Measurements from ENCODE around the gene LAMTOR2. TPM values are rescaled to one million over a fixed set of nuclear protein-coding genes. Genes with fewer than 3 reads are reported as not detected.

The LAMTOR2 gene
- total and polyA plus RNA-seq, 2 experiments from 2014 or later: 67.3 to 108 TPM

- H3K27ac Mint-ChIP-seq: peak overlapping the region; percentile 48; the same call in 1 of the 2 replicates
- peaks cover 49% of the 10 kb centered on the region for H3K4me1 Mint-ChIP-seq
- ATAC-seq (peak; percentile 65), DNase-seq (ENCODE audit: low spot score) (peak; percentile 92)
- Histone ChIP-seq H2AFZ (no peak overlapping the region), H3K27me3 (ENCODE audit: insufficient read depth) (no peaks in the 10 kb centered on the region), H3F3A (replicated peaks; ENCODE audit: low read depth) (peaks cover 34% of the 10 kb centered on the region), H3K9me2 (ENCODE audit: insufficient read depth) (no peaks in the 10 kb centered on the region), H3K4me2 (peak overlapping the region; percentile 88), H4K20me1 (replicated peaks; ENCODE audit: insufficient read depth) (peaks cover 5% of the 10 kb centered on the region; the same call in 1 of the 2 replicates), H3K4me3 (peak overlapping the region; percentile 72), H3K4me1 (ENCODE audit: insufficient read depth) (peaks cover 36% of the 10 kb centered on the region), H3K27ac (ENCODE audit: low read depth) (peak overlapping the region; percentile 93), H3K36me3 (ENCODE audit: insufficient read depth) (no peaks in the 10 kb centered on the region), H3K79me2 (replicated peaks; ENCODE audit: insufficient read depth) (no peaks in the 10 kb centered on the region)
- no peaks in the 10 kb centered on the region; the same call in 2 of the 3 replicates for H3K9me3 Mint-ChIP-seq
- H3K4me3 Mint-ChIP-seq: peak overlapping the region; percentile 65
- H3K27me3 Mint-ChIP-seq (ENCODE audit: insufficient read depth, low read depth, poor library complexity): peaks cover 36% of the 10 kb centered on the region
- TF ChIP-seq CREB1 (CRISPR knock-in tag; IDR thresholded peaks at IDR 0.05; ENCODE audit: low read depth) (peak; percentile 45), EZH2phosphoT487 (IDR thresholded peaks at IDR 0.05; ENCODE audit: unreplicated experiment) (no peak)
- H3K36me3 Mint-ChIP-seq (ENCODE audit: low read depth): no peaks in the 10 kb centered on the region
These were observed 52.3 kb downstream of the LAMTOR2 start for GRCh38 chr1:156106624-156107488.

- Mint-ChIP-seq H3K27me3 (ENCODE audit: insufficient read depth, low read depth, poor library complexity) (peaks cover 40% of the 10 kb centered on the region), H3K36me3 (ENCODE audit: low read depth) (no peaks in the 10 kb centered on the region), H3K27ac (no peak overlapping the region), H3K4me3 (no peak overlapping the region), H3K4me1 (peaks cover 47% of the 10 kb centered on the region), H3K9me3 (no peaks in the 10 kb centered on the region; the same call in 2 of the 3 replicates)
- Histone ChIP-seq H3K4me1 (ENCODE audit: insufficient read depth) (peaks cover 36% of the 10 kb centered on the region), H3K36me3 (ENCODE audit: insufficient read depth) (no peaks in the 10 kb centered on the region), H3K9me2 (ENCODE audit: insufficient read depth) (no peaks in the 10 kb centered on the region), H3K27ac (ENCODE audit: low read depth) (no peak overlapping the region), H3K27me3 (ENCODE audit: insufficient read depth) (no peaks in the 10 kb centered on the region), H2AFZ (no peak overlapping the region), H3K4me2 (no peak overlapping the region), H3F3A (replicated peaks; ENCODE audit: low read depth) (peaks cover 34% of the 10 kb centered on the region), H3K79me2 (replicated peaks; ENCODE audit: insufficient read depth) (no peaks in the 10 kb centered on the region), H3K4me3 (no peak overlapping the region), H4K20me1 (replicated peaks; ENCODE audit: insufficient read depth) (peaks cover 5% of the 10 kb centered on the region; the same call in 1 of the 2 replicates)
- TF ChIP-seq ZNF331 (CRISPR knock-in tag; IDR thresholded peaks at IDR 0.05; ENCODE audit: low read depth) (no peak), STAT1 (IDR thresholded peaks at IDR 0.05; ENCODE audit: unreplicated experiment) (no peak)
- DNase-seq (ENCODE audit: low spot score): no peak
- ATAC-seq: no peak
These were observed 53.5 kb downstream of the LAMTOR2 start for GRCh38 chr1:156108057-156108456.

Other genes starting within 250 kb of the LAMTOR2 start
- 37.6 and 45.2 TPM in 2 replicates for gene GON4L, start 197.6 kb upstream of the LAMTOR2 start, total RNA-seq (2014; rRNA removed; shearing (Covaris generic))
- 85.7 and 93.1 TPM in 2 replicates for gene GON4L, start 197.6 kb upstream of the LAMTOR2 start, polyA plus RNA-seq (2016; fragmentation: Nextera tagmentation; extraction: Ambion mirVana)
- 15.9 and 17.4 TPM in 2 replicates for gene SYT11, start 195.2 kb upstream of the LAMTOR2 start, total RNA-seq (2014; rRNA removed; shearing (Covaris generic))
- gene SYT11, start 195.2 kb upstream of the LAMTOR2 start, polyA plus RNA-seq (2016; fragmentation: Nextera tagmentation; extraction: Ambion mirVana): 3.9 and 4.7 TPM in 2 replicates
- gene RIT1, start 143.4 kb upstream of the LAMTOR2 start, total RNA-seq (2014; rRNA removed; shearing (Covaris generic)): 15.8 and 24.4 TPM in 2 replicates
- gene RIT1, start 143.4 kb upstream of the LAMTOR2 start, polyA plus RNA-seq (2016; fragmentation: Nextera tagmentation; extraction: Ambion mirVana): 19.3 and 21.5 TPM in 2 replicates
- 56.0 and 57.7 TPM in 2 replicates for gene KHDC4, start 120.4 kb upstream of the LAMTOR2 start, total RNA-seq (2014; rRNA removed; shearing (Covaris generic))
- 41.2 and 47.1 TPM in 2 replicates for gene KHDC4, start 120.4 kb upstream of the LAMTOR2 start, polyA plus RNA-seq (2016; fragmentation: Nextera tagmentation; extraction: Ambion mirVana)
- not detected in 2 replicates for gene RXFP4, start 113.1 kb upstream of the LAMTOR2 start, total RNA-seq (2014; rRNA removed; shearing (Covaris generic))
- gene RXFP4, start 113.1 kb upstream of the LAMTOR2 start, polyA plus RNA-seq (2016; fragmentation: Nextera tagmentation; extraction: Ambion mirVana): 0.23 TPM in 1 of 2 replicates, not detected in the other
- 64.0 and 87.6 TPM in 2 replicates for gene ARHGEF2, start 76.2 kb upstream of the LAMTOR2 start, total RNA-seq (2014; rRNA removed; shearing (Covaris generic))
- 21.2 and 23.0 TPM in 2 replicates for gene ARHGEF2, start 76.2 kb upstream of the LAMTOR2 start, polyA plus RNA-seq (2016; fragmentation: Nextera tagmentation; extraction: Ambion mirVana)
- gene SSR2, start 33.8 kb upstream of the LAMTOR2 start, total RNA-seq (2014; rRNA removed; shearing (Covaris generic)): 270 and 291 TPM in 2 replicates
- 130 and 136 TPM in 2 replicates for gene SSR2, start 33.8 kb upstream of the LAMTOR2 start, polyA plus RNA-seq (2016; fragmentation: Nextera tagmentation; extraction: Ambion mirVana)
- 28.4 and 30.5 TPM in 2 replicates for gene UBQLN4, start 984 bp upstream of the LAMTOR2 start, total RNA-seq (2014; rRNA removed; shearing (Covaris generic))
- 10.0 and 11.2 TPM in 2 replicates for gene UBQLN4, start 984 bp upstream of the LAMTOR2 start, polyA plus RNA-seq (2016; fragmentation: Nextera tagmentation; extraction: Ambion mirVana)
- gene RAB25, start 6.4 kb downstream of the LAMTOR2 start, total RNA-seq (2014; rRNA removed; shearing (Covaris generic)): 21.3 and 30.0 TPM in 2 replicates
- gene RAB25, start 6.4 kb downstream of the LAMTOR2 start, polyA plus RNA-seq (2016; fragmentation: Nextera tagmentation; extraction: Ambion mirVana): 42.7 and 47.3 TPM in 2 replicates
- gene MEX3A, start 27.7 kb downstream of the LAMTOR2 start, total RNA-seq (2014; rRNA removed; shearing (Covaris generic)): 31.5 and 38.1 TPM in 2 replicates
- 18.5 and 19.7 TPM in 2 replicates for gene MEX3A, start 27.7 kb downstream of the LAMTOR2 start, polyA plus RNA-seq (2016; fragmentation: Nextera tagmentation; extraction: Ambion mirVana)
- 56.3 and 68.9 TPM in 2 replicates for gene LMNA, start 59.9 kb downstream of the LAMTOR2 start, total RNA-seq (2014; rRNA removed; shearing (Covaris generic))
- gene LMNA, start 59.9 kb downstream of the LAMTOR2 start, polyA plus RNA-seq (2016; fragmentation: Nextera tagmentation; extraction: Ambion mirVana): 35.5 and 38.9 TPM in 2 replicates
- gene SEMA4A, start 98.8 kb downstream of the LAMTOR2 start, total RNA-seq (2014; rRNA removed; shearing (Covaris generic)): 17.0 and 20.2 TPM in 2 replicates
- gene SEMA4A, start 98.8 kb downstream of the LAMTOR2 start, polyA plus RNA-seq (2016; fragmentation: Nextera tagmentation; extraction: Ambion mirVana): 5.5 and 5.6 TPM in 2 replicates
- 19.9 and 25.1 TPM in 2 replicates for gene SLC25A44, start 139.3 kb downstream of the LAMTOR2 start, total RNA-seq (2014; rRNA removed; shearing (Covaris generic))
- gene SLC25A44, start 139.3 kb downstream of the LAMTOR2 start, polyA plus RNA-seq (2016; fragmentation: Nextera tagmentation; extraction: Ambion mirVana): 7.0 and 7.6 TPM in 2 replicates
- gene PMF1, start 158.2 kb downstream of the LAMTOR2 start, total RNA-seq (2014; rRNA removed; shearing (Covaris generic)): 86.1 and 112 TPM in 2 replicates
- 118 and 120 TPM in 2 replicates for gene PMF1, start 158.2 kb downstream of the LAMTOR2 start, polyA plus RNA-seq (2016; fragmentation: Nextera tagmentation; extraction: Ambion mirVana)
- 0.42 and 2.7 TPM in 2 replicates for gene BGLAP, start 187.4 kb downstream of the LAMTOR2 start, total RNA-seq (2014; rRNA removed; shearing (Covaris generic))
- 0.36 and 1.2 TPM in 2 replicates for gene BGLAP, start 187.4 kb downstream of the LAMTOR2 start, polyA plus RNA-seq (2016; fragmentation: Nextera tagmentation; extraction: Ambion mirVana)
- 3.3 and 4.2 TPM in 2 replicates for gene PAQR6, start 193.3 kb downstream of the LAMTOR2 start, total RNA-seq (2014; rRNA removed; shearing (Covaris generic))
- 2.4 and 2.6 TPM in 2 replicates for gene PAQR6, start 193.3 kb downstream of the LAMTOR2 start, polyA plus RNA-seq (2016; fragmentation: Nextera tagmentation; extraction: Ambion mirVana)
- 109 and 118 TPM in 2 replicates for gene SMG5, start 228.0 kb downstream of the LAMTOR2 start, total RNA-seq (2014; rRNA removed; shearing (Covaris generic))
- 21.3 and 25.9 TPM in 2 replicates for gene SMG5, start 228.0 kb downstream of the LAMTOR2 start, polyA plus RNA-seq (2016; fragmentation: Nextera tagmentation; extraction: Ambion mirVana)
- 0.66 and 0.97 TPM in 2 replicates for gene TMEM79, start 229.5 kb downstream of the LAMTOR2 start, total RNA-seq (2014; rRNA removed; shearing (Covaris generic))
- gene TMEM79, start 229.5 kb downstream of the LAMTOR2 start, polyA plus RNA-seq (2016; fragmentation: Nextera tagmentation; extraction: Ambion mirVana): 1.3 and 1.5 TPM in 2 replicates
- 41.9 and 50.5 TPM in 2 replicates for gene GLMP, start 240.9 kb downstream of the LAMTOR2 start, total RNA-seq (2014; rRNA removed; shearing (Covaris generic))
- gene GLMP, start 240.9 kb downstream of the LAMTOR2 start, polyA plus RNA-seq (2016; fragmentation: Nextera tagmentation; extraction: Ambion mirVana): 32.3 and 33.6 TPM in 2 replicates
- gene VHLL, start 244.5 kb downstream of the LAMTOR2 start, total RNA-seq (2014; rRNA removed; shearing (Covaris generic)): not detected in 2 replicates
- not detected in 2 replicates for gene VHLL, start 244.5 kb downstream of the LAMTOR2 start, polyA plus RNA-seq (2016; fragmentation: Nextera tagmentation; extraction: Ambion mirVana)